Fibroblast of lung (primary cell): ENCODE data around the gene FLOT1. TPM values are rescaled to one million over a fixed set of nuclear protein-coding genes. Genes with fewer than 3 reads are reported as not detected.
"Not testable (repeated sequence)": the region's sequence is repeated elsewhere in the genome, so short reads cannot be mapped to it uniquely, and the experiment has no call there.

ENCODE experiments used
- DNase-seq, 2 donors: peaks; one replicate each; pipeline versions ENCODE4 v3.0.0 to v3.0.0-alpha.2; 2010; ENCODE audit warnings: low read depth in 2 of 2
- H2AFZ ChIP-seq: 2 replicates; pipeline ENCODE4 v1.5.1; 2012; ENCODE audit warnings: low read length, control low read depth, inconsistent platforms
- H3K27ac ChIP-seq: 2 replicates; pipeline ENCODE4 v1.5.1; 2011; ENCODE audit warnings: low read length, control low read depth; ENCODE audit not compliant: insufficient read depth
- H3K27me3 ChIP-seq: 2 replicates; pipeline ENCODE4 v1.5.1; 2011; ENCODE audit warnings: mild to moderate bottlenecking, low read length; ENCODE audit not compliant: control insufficient read depth, insufficient read depth
- H3K36me3 ChIP-seq: 2 replicates; pipeline ENCODE4 v1.5.1; 2011; ENCODE audit warnings: low read length; ENCODE audit not compliant: control insufficient read depth, insufficient read depth
- H3K4me1 ChIP-seq: 2 replicates; pipeline ENCODE4 v1.5.1; 2011; ENCODE audit warnings: low read length; ENCODE audit not compliant: control insufficient read depth, insufficient read depth; ENCODE audit errors: extremely low read depth
- H3K4me2 ChIP-seq: 2 replicates; pipeline ENCODE4 v1.5.1; 2011; ENCODE audit warnings: low read length, control low read depth; ENCODE audit not compliant: insufficient read depth; ENCODE audit errors: extremely low read depth
- H3K4me3 ChIP-seq, 4 experiments: fragments of 200-600 bp in 1 of 4; sonication (generic) in 1 of 4; replicated peaks in 1 of 4; 2 replicates each; pipeline ENCODE4 v1.5.1; 2011 to 2016; ENCODE audit warnings: low read length in 4 of 4, low read depth in 3 of 4, mild to moderate bottlenecking in 3 of 4, control low read depth in 2 of 4, inconsistent platforms in 1 of 4, mixed read lengths in 1 of 4; ENCODE audit not compliant: insufficient read depth in 1 of 4; ENCODE audit errors: control extremely low read depth in 1 of 4
- H3K79me2 ChIP-seq: 2 replicates; pipeline ENCODE4 v1.5.1; 2012; ENCODE audit warnings: mild to moderate bottlenecking, low read length, inconsistent platforms; ENCODE audit not compliant: control insufficient read depth, insufficient read depth
- H3K9ac ChIP-seq: 2 replicates; pipeline ENCODE4 v1.5.1; 2011; ENCODE audit warnings: mild to moderate bottlenecking, low read length, control low read depth; ENCODE audit not compliant: insufficient read depth
- H3K9me3 ChIP-seq: 2 replicates; pipeline ENCODE4 v1.5.1; 2012; ENCODE audit warnings: low read depth, low read length; ENCODE audit not compliant: control insufficient read depth, insufficient read depth
- H4K20me1 ChIP-seq: 2 replicates; pipeline ENCODE4 v1.5.1; 2011; ENCODE audit warnings: low read length; ENCODE audit not compliant: control insufficient read depth, insufficient read depth; ENCODE audit errors: extremely low read depth
- CTCF ChIP-seq, 2 donors: IDR thresholded peaks in 1 of 2; conservative IDR thresholded peaks in 1 of 2; 1 replicate in 1 of 2; 2 replicates in 1 of 2; pipeline ENCODE4 v1.5.1; 2011 to 2012; ENCODE audit warnings: low read length in 2 of 2, control low read depth in 1 of 2, inconsistent platforms in 1 of 2, low read depth in 1 of 2, mild to moderate bottlenecking in 1 of 2
- EZH2 ChIP-seq: IDR thresholded peaks from 2 replicates; pipeline ENCODE4 v1.5.1; 2012; ENCODE audit warnings: low read length, control low read depth, mild to moderate bottlenecking; ENCODE audit errors: missing control alignments
- polyA plus RNA-seq, 2 donors: library from polyadenylated mRNA; depleted of rRNA in 1 of 2; stranded (reverse) in 1 of 2; unstranded in 1 of 2; fragments of >200 nt; gene quantifications; 2 replicates each; pipeline ENCODE4 v1.2.1, GENCODE V29; 2011 to 2012; ENCODE audit warnings: missing spikeins in 1 of 2
- total RNA-seq: library from RNA; depleted of rRNA; stranded (reverse); fragments of >200 nt; gene quantifications from 2 replicates; pipeline ENCODE4 v1.2.1, GENCODE V29; 2014

FLOT1 gene
- total and polyA plus RNA-seq, 2 donors (not counting 1 experiment from before 2014, with no cell fraction given) = 180 to 301 TPM

- not testable (repeated sequence) for H2AFZ ChIP-seq, DNase-seq
- peaks cover 20% of the 10 kb centered on the region for H3K4me1 ChIP-seq
Measured at GRCh38 chr6:30764490-30765043, 22.1 kb upstream of the FLOT1 start.

DNA sequence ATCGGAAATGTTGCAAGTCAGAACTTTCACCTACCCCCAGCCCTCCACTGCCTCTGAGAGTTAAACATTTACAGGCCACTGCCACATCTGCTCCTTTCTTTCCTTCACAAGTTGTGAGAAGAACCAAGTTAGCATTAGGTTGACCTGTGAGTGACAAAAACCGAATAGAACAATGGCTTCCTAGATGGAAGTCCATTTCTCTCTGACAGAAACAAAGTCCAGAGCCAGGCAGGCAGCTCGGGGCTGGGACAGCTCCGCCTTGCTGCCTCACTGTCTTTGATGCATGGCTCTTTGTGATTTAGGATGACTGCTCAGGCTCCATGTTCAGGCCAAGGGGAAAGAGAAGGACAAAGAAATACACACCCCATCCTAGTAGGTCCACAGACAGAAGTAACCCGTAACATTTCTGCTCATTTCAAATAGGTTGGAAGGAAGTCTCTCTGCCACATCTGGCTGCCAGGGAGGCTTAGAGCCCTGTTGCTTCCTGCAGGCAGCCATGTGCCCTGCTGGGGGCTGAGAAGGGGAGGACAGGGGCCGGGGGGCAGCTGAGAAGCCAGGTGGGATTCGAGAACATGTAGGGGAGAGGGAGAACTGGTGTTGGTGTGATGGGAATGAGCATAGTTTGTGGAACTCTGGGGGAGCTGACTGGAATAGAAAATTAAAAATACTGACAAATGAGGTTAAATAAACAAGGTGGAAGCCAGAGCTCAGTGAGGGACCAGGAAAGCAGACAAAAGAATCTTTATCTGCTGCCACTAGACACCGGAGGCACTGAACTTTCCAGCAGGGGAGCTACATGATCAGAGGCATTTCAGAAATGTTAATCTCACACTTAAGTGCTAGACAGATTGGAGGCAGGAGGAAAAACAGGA lies 21.4 kb upstream of the FLOT1 start:
- DNase-seq = peak in 1 of 2 donors; percentile 89
- Histone ChIP-seq H3K27ac (no peak overlapping the region), H3K4me1 (peaks cover 19% of the 10 kb centered on the region), H3K9me3 (no peaks in the 10 kb centered on the region), H3K79me2 (no peaks in the 10 kb centered on the region), H3K27me3 (no peaks in the 10 kb centered on the region), H4K20me1 (no peaks in the 10 kb centered on the region), H2AFZ (peak overlapping the region; percentile 46), H3K4me3 (no peak overlapping the region), H3K36me3 (no peaks in the 10 kb centered on the region), H3K9ac (no peak overlapping the region), H3K4me2 (no peak overlapping the region)
- TF ChIP-seq CTCF (conservative IDR thresholded peaks at IDR 0.05 in 1 of 2, IDR thresholded peaks at IDR 0.05 in 1 of 2; ENCODE audit: low read depth in 1 of 2, low read length in 2 of 2) = no peak
- no peak for TF ChIP-seq EZH2

More at GRCh38 chr6:30764490-30765043, 22.1 kb upstream of the FLOT1 start:
- H4K20me1 ChIP-seq, H3K27me3 ChIP-seq, H3K79me2 ChIP-seq, H3K36me3 ChIP-seq, H3K4me3 ChIP-seq, H3K4me2 ChIP-seq, H3K27ac ChIP-seq, H3K9me3 ChIP-seq, H3K9ac ChIP-seq: not testable (repeated sequence)

GRCh38 chr6:30763155-30763617 lies 20.7 kb upstream of the FLOT1 start:
- Histone ChIP-seq H3K27ac (no peak overlapping the region), H3K36me3 (no peaks in the 10 kb centered on the region), H3K9ac (no peak overlapping the region), H3K27me3 (no peaks in the 10 kb centered on the region), H4K20me1 (no peaks in the 10 kb centered on the region), H3K4me1 (peaks cover 18% of the 10 kb centered on the region), H3K4me2 (no peak overlapping the region), H3K9me3 (no peaks in the 10 kb centered on the region), H3K79me2 (no peaks in the 10 kb centered on the region), H3K4me3 (no peak overlapping the region), H2AFZ (no peak overlapping the region)
- no peak for TF ChIP-seq EZH2
- TF ChIP-seq CTCF (conservative IDR thresholded peaks at IDR 0.05 in 1 of 2, IDR thresholded peaks at IDR 0.05 in 1 of 2; ENCODE audit: low read depth in 1 of 2, low read length in 2 of 2) = no peak
- no peak for DNase-seq
